Tibial nerve (tissue), 4 donors: Measurements from ENCODE around the gene GAS2L1. TPM values are rescaled to one million over a fixed set of nuclear protein-coding genes. Genes with fewer than 3 reads are reported as not detected.

Experiments used
- DNase-seq, 2 donors: peaks; one replicate each; pipeline ENCODE4 v3.0.0-alpha.2; 2019; ENCODE audit warnings: low spot score in 2 of 2
- H3K27ac ChIP-seq, 4 donors: fragments of 200-600 bp; sonication (generic) in 3 of 4; one replicate each; pipeline ENCODE4 v1.5.1; 2017 to 2019; ENCODE audit warnings: mild to moderate bottlenecking in 1 of 4
- H3K27me3 ChIP-seq, 2 donors: fragments of 200-600 bp; sonication (generic) in 1 of 2; one replicate each; pipeline versions ENCODE4 v1.5.1 to v1.6.0; 2017 to 2019
- H3K36me3 ChIP-seq, 3 donors: fragments of 200-600 bp; sonication (generic); one replicate each; pipeline ENCODE4 v1.5.1; 2018 to 2019
- H3K4me1 ChIP-seq, 4 donors: fragments of 200-600 bp; sonication (generic) in 3 of 4; one replicate each; pipeline ENCODE4 v1.5.1; 2017 to 2019
- H3K4me3 ChIP-seq, 4 donors: fragments of 200-600 bp; sonication (generic) in 3 of 4; one replicate each; pipeline ENCODE4 v1.5.1; 2017 to 2019; ENCODE audit warnings: mild to moderate bottlenecking in 1 of 4, moderate library complexity in 1 of 4
- H3K9me3 ChIP-seq, 4 donors: fragments of 200-600 bp; sonication (generic) in 3 of 4; one replicate each; pipeline ENCODE4 v1.5.1; 2017 to 2019
- EP300 ChIP-seq, 2 donors: sonication (generic); formaldehyde crosslinking; IDR thresholded peaks; one replicate each; pipeline ENCODE4 v1.6.1; 2017; ENCODE audit warnings: antibody characterized with exemption in 2 of 2, mild to moderate bottlenecking in 1 of 2
- POLR2A ChIP-seq, 2 donors: fragments of 450-650 bp; IDR thresholded peaks; one replicate each; pipeline ENCODE4 v1.6.1; 2017; ENCODE audit warnings: antibody characterized with exemption in 2 of 2, mild to moderate bottlenecking in 2 of 2, moderate library complexity in 2 of 2
- WGBS, 2 donors: methylation state at CpG; one replicate each; pipeline ENCODE4 v1.1.5; 2018; 5-methylcytosine and 5-hydroxymethylcytosine counted together
- total RNA-seq, 4 donors: library from RNA; depleted of rRNA; stranded (reverse); fragments of >200 nt; gene quantifications; one replicate each; pipeline ENCODE4 v1.1.0, GENCODE V29; 2016
- TF ChIP-seq, protein P1 (sequence below), 5 experiments: fragments of 200-600 bp in 3 of 5; fragments of 450-650 bp in 2 of 5; sonication (generic) in 3 of 5; IDR thresholded peaks; one replicate each; pipeline ENCODE4 v1.5.1; 2016 to 2019; ENCODE audit warnings: antibody characterized with exemption in 5 of 5, mild to moderate bottlenecking in 3 of 5, moderate library complexity in 2 of 5

The GAS2L1 gene
- total RNA-seq, 4 donors from 2014 or later: 30.3 to 43.5 (median 35.1) TPM

DNA sequence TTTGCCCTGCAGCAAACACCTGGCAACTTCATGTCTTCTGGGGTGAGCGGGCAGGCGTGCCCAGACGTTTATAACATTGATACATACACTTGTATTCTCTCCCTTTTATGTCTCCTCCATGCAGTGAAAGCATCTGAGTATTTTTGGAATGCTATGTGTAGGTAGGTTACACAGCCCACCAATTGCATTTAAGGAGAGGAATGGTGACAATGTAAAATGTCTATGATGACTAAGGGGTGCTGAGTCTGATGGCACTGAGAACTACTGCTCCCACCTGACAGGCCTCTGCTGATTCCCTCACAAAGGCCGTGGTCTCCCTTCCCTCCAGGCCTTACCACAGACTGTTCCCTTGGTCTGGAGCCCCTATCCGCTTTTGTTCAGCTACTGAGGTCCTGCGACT is 31.9 kb downstream of the GAS2L1 start:
- H3K27ac ChIP-seq: no peak overlapping the region
- 88 to 91% methylated on average over 6 of the region's 6 CpGs for WGBS, 2 donors
- no peaks in the 10 kb centered on the region for H3K9me3 ChIP-seq
- no peaks in the 10 kb centered on the region for H3K27me3 ChIP-seq
- TF ChIP-seq EP300 (IDR thresholded peaks at IDR 0.05) (no peak), POLR2A (IDR thresholded peaks at IDR 0.05) (no peak)
- TF ChIP-seq, protein P1, sequence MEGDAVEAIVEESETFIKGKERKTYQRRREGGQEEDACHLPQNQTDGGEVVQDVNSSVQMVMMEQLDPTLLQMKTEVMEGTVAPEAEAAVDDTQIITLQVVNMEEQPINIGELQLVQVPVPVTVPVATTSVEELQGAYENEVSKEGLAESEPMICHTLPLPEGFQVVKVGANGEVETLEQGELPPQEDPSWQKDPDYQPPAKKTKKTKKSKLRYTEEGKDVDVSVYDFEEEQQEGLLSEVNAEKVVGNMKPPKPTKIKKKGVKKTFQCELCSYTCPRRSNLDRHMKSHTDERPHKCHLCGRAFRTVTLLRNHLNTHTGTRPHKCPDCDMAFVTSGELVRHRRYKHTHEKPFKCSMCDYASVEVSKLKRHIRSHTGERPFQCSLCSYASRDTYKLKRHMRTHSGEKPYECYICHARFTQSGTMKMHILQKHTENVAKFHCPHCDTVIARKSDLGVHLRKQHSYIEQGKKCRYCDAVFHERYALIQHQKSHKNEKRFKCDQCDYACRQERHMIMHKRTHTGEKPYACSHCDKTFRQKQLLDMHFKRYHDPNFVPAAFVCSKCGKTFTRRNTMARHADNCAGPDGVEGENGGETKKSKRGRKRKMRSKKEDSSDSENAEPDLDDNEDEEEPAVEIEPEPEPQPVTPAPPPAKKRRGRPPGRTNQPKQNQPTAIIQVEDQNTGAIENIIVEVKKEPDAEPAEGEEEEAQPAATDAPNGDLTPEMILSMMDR (IDR thresholded peaks at IDR 0.05): no peak
- no peak overlapping the region for H3K4me3 ChIP-seq
- DNase-seq: no peak
- no peaks in the 10 kb centered on the region for H3K4me1 ChIP-seq
- H3K36me3 ChIP-seq: peaks cover 0 to 100% (median 47%) of the 10 kb centered on the region in 3 donors

DNA sequence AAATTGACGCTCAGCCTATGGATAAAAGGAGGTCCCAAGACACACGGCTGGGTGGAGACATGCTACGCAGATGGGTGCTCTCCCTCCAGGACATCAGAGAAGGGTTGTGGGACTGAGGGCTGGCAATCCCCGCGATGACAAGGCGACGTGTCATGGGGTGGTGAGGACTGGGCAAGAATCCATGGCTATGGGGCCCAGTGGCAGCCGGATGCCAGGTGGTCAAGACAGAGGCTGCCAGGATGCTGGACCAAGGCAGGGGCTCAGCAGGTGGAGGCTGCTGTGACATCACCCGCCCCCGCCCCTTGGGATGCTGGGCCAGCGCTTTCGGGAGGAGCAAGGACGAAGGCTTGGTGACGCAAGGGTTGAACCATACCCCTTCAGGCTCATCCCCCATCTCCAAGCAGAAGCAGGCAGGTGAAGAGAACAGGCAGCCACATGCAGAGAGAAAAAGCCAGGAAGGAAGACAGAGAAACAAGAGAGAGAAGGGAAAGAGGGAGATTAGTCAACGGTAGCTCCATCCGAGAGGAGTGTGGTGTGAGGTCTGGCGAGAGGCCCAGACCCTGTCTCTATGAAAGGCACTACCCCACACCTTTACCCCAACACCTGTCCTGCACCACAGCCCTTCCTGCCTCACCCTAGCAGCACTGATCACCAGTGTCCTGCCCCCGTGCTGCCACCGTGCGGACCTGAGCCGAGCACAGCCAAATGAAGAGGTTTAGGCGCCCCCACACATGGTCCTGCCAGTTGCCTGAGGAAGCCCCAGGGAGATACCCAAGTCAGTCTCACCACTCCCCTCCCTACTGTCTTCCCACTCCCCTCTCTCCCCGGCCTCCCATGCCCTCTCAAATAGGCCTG is 33.2 kb downstream of the GAS2L1 start:
- no peak overlapping the region for H3K27ac ChIP-seq
- no peaks in the 10 kb centered on the region for H3K9me3 ChIP-seq
- no peaks in the 10 kb centered on the region for H3K27me3 ChIP-seq
- WGBS, 2 donors: 91 to 93% methylated on average over 23 of the region's 23 CpGs
- H3K36me3 ChIP-seq: peaks cover 0 to 100% (median 47%) of the 10 kb centered on the region in 3 donors
- no peak overlapping the region for H3K4me3 ChIP-seq
- TF ChIP-seq, protein P1 (IDR thresholded peaks at IDR 0.05): no peak
- TF ChIP-seq EP300 (IDR thresholded peaks at IDR 0.05) (no peak), POLR2A (IDR thresholded peaks at IDR 0.05) (no peak)
- H3K4me1 ChIP-seq: no peaks in the 10 kb centered on the region
- no peak for DNase-seq

DNA sequence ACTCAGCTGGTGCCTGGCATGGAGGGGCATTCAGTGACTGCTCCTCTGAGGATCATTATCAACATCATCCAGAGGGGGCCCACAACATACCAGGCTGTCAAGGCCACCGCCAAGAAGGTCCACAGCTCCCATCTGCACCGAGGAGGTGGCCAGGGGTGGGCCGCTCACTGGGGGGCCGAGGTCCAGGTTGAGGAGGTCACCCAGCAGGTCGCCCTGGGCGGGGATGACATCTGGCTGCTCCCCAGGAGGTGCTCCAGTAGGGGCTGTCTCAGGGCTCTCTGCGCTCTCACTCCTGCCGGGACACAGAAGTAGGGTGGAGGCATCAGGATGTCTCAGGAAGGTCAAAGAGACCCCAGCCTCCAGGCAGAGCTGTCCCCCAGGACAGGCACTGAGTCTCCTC is 34.1 kb downstream of the GAS2L1 start:
- no peaks in the 10 kb centered on the region for H3K27me3 ChIP-seq
- no peak overlapping the region for H3K27ac ChIP-seq
- H3K36me3 ChIP-seq: peaks cover 0 to 100% (median 47%) of the 10 kb centered on the region in 3 donors
- 85 to 92% methylated on average over 6 to 8 of the region's 8 CpGs for whole genome bisulfite sequencing, 2 donors
- DNase-seq: no peak
- TF ChIP-seq EP300 (IDR thresholded peaks at IDR 0.05) (no peak), POLR2A (IDR thresholded peaks at IDR 0.05) (no peak)
- TF ChIP-seq, protein P1 (IDR thresholded peaks at IDR 0.05): no peak
- H3K9me3 ChIP-seq: no peaks in the 10 kb centered on the region
- no peaks in the 10 kb centered on the region for H3K4me1 ChIP-seq
- H3K4me3 ChIP-seq: no peak overlapping the region

DNA sequence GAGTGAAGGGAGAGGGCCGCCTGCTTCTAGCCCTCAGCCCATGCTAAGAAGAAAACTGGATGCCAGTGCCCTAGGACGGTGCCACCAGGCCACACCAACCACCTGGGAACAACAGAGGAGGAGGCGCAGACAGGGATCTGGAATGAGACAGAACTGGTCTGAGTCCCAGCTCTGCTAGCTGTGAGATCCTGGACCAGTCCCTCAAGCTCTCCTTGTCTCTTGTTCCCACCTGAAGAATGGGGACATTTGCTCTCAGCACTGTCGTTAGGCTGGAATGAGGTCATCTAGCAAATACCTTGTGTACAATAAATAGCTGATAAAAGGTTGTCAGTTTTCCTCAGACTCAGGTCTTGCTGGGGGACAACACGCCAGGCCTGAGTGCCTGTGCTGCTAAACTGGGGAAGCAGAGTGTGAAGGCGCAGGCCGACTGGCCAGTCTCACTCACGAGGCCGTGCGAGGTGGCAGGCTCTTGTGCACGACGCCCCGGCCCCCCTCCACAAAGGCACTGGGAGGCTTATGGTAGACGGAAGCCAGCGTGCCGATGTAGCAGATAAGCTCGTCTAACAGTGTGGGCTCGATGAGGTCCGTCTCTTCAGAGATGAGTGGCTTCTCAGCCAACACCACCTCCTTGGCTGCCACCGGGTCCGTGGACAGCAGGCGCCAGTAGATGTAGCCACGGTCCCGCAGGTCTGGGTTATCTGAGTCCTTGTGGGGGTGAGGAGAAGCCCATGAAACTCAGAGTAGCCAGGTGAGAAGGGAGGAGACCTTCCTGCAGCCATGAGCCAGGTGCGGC is 34.8 kb downstream of the GAS2L1 start:
- no peaks in the 10 kb centered on the region for H3K4me1 ChIP-seq
- H3K36me3 ChIP-seq: peaks cover 0 to 100% (median 47%) of the 10 kb centered on the region in 3 donors
- H3K9me3 ChIP-seq: no peaks in the 10 kb centered on the region
- no peak overlapping the region for H3K4me3 ChIP-seq
- DNase-seq: no peak
- H3K27ac ChIP-seq: no peak overlapping the region
- H3K27me3 ChIP-seq: no peaks in the 10 kb centered on the region
- TF ChIP-seq, protein P1 (IDR thresholded peaks at IDR 0.05): no peak
- TF ChIP-seq POLR2A (IDR thresholded peaks at IDR 0.05) (no peak), EP300 (IDR thresholded peaks at IDR 0.05) (no peak)
- WGBS, 2 donors: 90 to 93% methylated on average over 24 to 25 of the region's 25 CpGs

DNA sequence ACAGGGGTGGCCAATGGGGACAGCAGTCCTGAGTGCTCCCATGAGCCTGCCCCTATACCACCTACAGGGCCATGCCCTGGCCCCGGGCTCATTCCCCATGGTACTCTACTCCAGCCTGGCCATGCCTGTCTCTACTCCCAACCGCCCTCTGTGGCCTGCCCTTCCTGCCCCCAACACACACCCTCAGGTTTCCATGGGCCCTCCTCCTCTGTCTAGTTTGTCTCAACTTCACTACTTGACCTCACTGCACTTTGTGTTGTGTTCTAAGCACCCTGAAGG is 35.3 kb downstream of the GAS2L1 start:
- no peak overlapping the region for H3K4me3 ChIP-seq
- TF ChIP-seq POLR2A (IDR thresholded peaks at IDR 0.05) (no peak), EP300 (IDR thresholded peaks at IDR 0.05) (no peak)
- TF ChIP-seq, protein P1 (IDR thresholded peaks at IDR 0.05): no peak
- no peak for DNase-seq
- no peaks in the 10 kb centered on the region for H3K27me3 ChIP-seq
- H3K36me3 ChIP-seq: peaks cover 0 to 100% (median 47%) of the 10 kb centered on the region in 3 donors
- 77 to 100% methylated on average over 1 to 2 of the region's 2 CpGs for WGBS, 2 donors
- no peaks in the 10 kb centered on the region for H3K4me1 ChIP-seq
- no peaks in the 10 kb centered on the region for H3K9me3 ChIP-seq
- H3K27ac ChIP-seq: no peak overlapping the region
